Kidney epithelial cell (primary cell): ENCODE results near the gene TTC4. TPM values are rescaled to one million over a fixed set of nuclear protein-coding genes. Genes with fewer than 3 reads are reported as not detected.

ENCODE experiments used
- DNase-seq: peaks from one replicate; pipeline ENCODE4 v3.0.0-alpha.2; 2010; ENCODE audit warnings: low read depth
- H3K27me3 ChIP-seq: 2 replicates; pipeline ENCODE4 v1.6.0; 2011; ENCODE audit warnings: low read length; ENCODE audit not compliant: control insufficient read depth, insufficient read depth
- H3K36me3 ChIP-seq: 2 replicates; pipeline ENCODE4 v1.5.1; 2011; ENCODE audit warnings: low read length; ENCODE audit not compliant: control insufficient read depth, insufficient read depth
- H3K4me3 ChIP-seq: 2 replicates; pipeline ENCODE4 v1.5.1; 2011; ENCODE audit warnings: low read depth, mild to moderate bottlenecking, control low read depth, low read length
- CTCF ChIP-seq: IDR thresholded peaks from 2 replicates; pipeline ENCODE4 v1.5.1; 2011; ENCODE audit warnings: mild to moderate bottlenecking, moderate library complexity, low read length, control low read depth, inconsistent platforms; ENCODE audit not compliant: insufficient read depth, poor library complexity, severe bottlenecking
- total RNA-seq: library from RNA; depleted of rRNA; stranded (reverse); fragments of >200 nt; gene quantifications from 2 replicates; pipeline ENCODE4 v1.2.3, GENCODE V29; 2015

Gene TTC4
- total RNA-seq, 1 donor from 2014 or later = 30.8 TPM

GRCh38 chr1:54782156-54782555 is 66.5 kb downstream of the TTC4 start:
- DNase-seq = no peak
- H3K27me3 ChIP-seq = peaks cover 21% of the 10 kb centered on the region
- no peak overlapping the region for H3K4me3 ChIP-seq
- TF ChIP-seq CTCF = no peak
- no peaks in the 10 kb centered on the region for H3K36me3 ChIP-seq

GRCh38 chr1:54782588-54782987 is 66.9 kb downstream of the TTC4 start:
- H3K36me3 ChIP-seq = no peaks in the 10 kb centered on the region
- no peak for DNase-seq
- no peak overlapping the region for H3K4me3 ChIP-seq
- TF ChIP-seq CTCF = no peak
- H3K27me3 ChIP-seq = peaks cover 23% of the 10 kb centered on the region

GRCh38 chr1:54784066-54784465 is 68.4 kb downstream of the TTC4 start:
- no peak for DNase-seq
- no peak for TF ChIP-seq CTCF
- no peaks in the 10 kb centered on the region for H3K36me3 ChIP-seq
- no peak overlapping the region for H3K4me3 ChIP-seq
- peaks cover 28% of the 10 kb centered on the region for H3K27me3 ChIP-seq

GRCh38 chr1:54786778-54787177 is 71.1 kb downstream of the TTC4 start:
- no peak for DNase-seq
- TF ChIP-seq CTCF = no peak
- Histone ChIP-seq H3K36me3 (no peaks in the 10 kb centered on the region), H3K27me3 (peaks cover 21% of the 10 kb centered on the region), H3K4me3 (no peak overlapping the region)

- Histone ChIP-seq H3K4me3 (no peak overlapping the region), H3K27me3 (peaks cover 15% of the 10 kb centered on the region), H3K36me3 (no peaks in the 10 kb centered on the region)
- no peak for TF ChIP-seq CTCF
- DNase-seq = no peak
Measured at GRCh38 chr1:54787604-54788003, 71.9 kb downstream of the TTC4 start.

GRCh38 chr1:54788459-54788858 is 72.8 kb downstream of the TTC4 start:
- no peak for TF ChIP-seq CTCF
- no peaks in the 10 kb centered on the region for H3K36me3 ChIP-seq
- no peak for DNase-seq
- H3K27me3 ChIP-seq = peaks cover 15% of the 10 kb centered on the region
- no peak overlapping the region for H3K4me3 ChIP-seq
